ENCODE results near the gene MPP3. TPM values are rescaled to one million over a fixed set of nuclear protein-coding genes. Genes with fewer than 3 reads are reported as not detected.

MPP3 gene
- total and polyA plus RNA-seq, 2 donors (not counting 1 experiment from before 2014, with no cell fraction given), result 0.16 TPM; not detected in 1

GRCh38 chr17:43864161-43864984 is 31.4 kb upstream of the MPP3 start:
- POLR2A ChIA-PET, result interaction anchor here (0.7 kb wide), 1 partner anchor 728 kb away, joined by 3 read pairs; no protein-coding TSS in a partner anchor
- Histone ChIP-seq H3K9me3 (ENCODE audit: control extremely low read depth in 1 of 3, control insufficient read depth in 2 of 3, insufficient read depth in 1 of 3, low read length in 2 of 3) (peaks cover 0 to 7% (median 0%) of the 10 kb centered on the region in 3 donors), H3K79me2 (ENCODE audit: control insufficient read depth, insufficient read depth, low read length) (no peaks in the 10 kb centered on the region), H3K27me3 (replicated peaks in 1 of 4; ENCODE audit: control extremely low read depth in 1 of 4, control insufficient read depth in 3 of 4, insufficient read depth in 4 of 4, low read length in 3 of 4) (peaks cover 0 to 10% (median 2%) of the 10 kb centered on the region in 4 experiments), H3K4me1 (ENCODE audit: control insufficient read depth in 2 of 2, insufficient read depth in 2 of 2, low read length in 2 of 2) (no peaks in the 10 kb centered on the region), H2AFZ (ENCODE audit: insufficient read depth, low read depth, low read length, poor library complexity, severe bottlenecking) (no peak overlapping the region), H3K36me3 (replicated peaks in 1 of 2; ENCODE audit: control extremely low read depth in 1 of 2, control insufficient read depth in 1 of 2, extremely low read depth in 1 of 2, insufficient read depth in 2 of 2, low read length in 1 of 2) (no peaks in the 10 kb centered on the region), H4K20me1 (ENCODE audit: control insufficient read depth, insufficient read depth, low read length, poor library complexity, severe bottlenecking) (no peaks in the 10 kb centered on the region), H3K4me2 (replicated peaks; ENCODE audit: low read depth, low read length, poor library complexity, severe bottlenecking) (no peak overlapping the region), H3K4me3 (ENCODE audit: control extremely low read depth in 1 of 5, extremely low read depth in 1 of 5, insufficient read depth in 1 of 5, low read depth in 2 of 5, low read length in 4 of 5) (no peak overlapping the region), H3K27ac (ENCODE audit: low read length in 2 of 2) (no peak overlapping the region), H3K9ac (ENCODE audit: low read length) (no peak overlapping the region)
- Mint-ChIP-seq H3K4me1 (no peaks in the 10 kb centered on the region), H3K27ac (no peak overlapping the region), H3K27me3 (peaks cover 46% of the 10 kb centered on the region), H3K9me3 (ENCODE audit: insufficient read depth) (peaks cover 2% of the 10 kb centered on the region), H3K4me3 (no peak overlapping the region)
- TF ChIP-seq, protein P1, sequence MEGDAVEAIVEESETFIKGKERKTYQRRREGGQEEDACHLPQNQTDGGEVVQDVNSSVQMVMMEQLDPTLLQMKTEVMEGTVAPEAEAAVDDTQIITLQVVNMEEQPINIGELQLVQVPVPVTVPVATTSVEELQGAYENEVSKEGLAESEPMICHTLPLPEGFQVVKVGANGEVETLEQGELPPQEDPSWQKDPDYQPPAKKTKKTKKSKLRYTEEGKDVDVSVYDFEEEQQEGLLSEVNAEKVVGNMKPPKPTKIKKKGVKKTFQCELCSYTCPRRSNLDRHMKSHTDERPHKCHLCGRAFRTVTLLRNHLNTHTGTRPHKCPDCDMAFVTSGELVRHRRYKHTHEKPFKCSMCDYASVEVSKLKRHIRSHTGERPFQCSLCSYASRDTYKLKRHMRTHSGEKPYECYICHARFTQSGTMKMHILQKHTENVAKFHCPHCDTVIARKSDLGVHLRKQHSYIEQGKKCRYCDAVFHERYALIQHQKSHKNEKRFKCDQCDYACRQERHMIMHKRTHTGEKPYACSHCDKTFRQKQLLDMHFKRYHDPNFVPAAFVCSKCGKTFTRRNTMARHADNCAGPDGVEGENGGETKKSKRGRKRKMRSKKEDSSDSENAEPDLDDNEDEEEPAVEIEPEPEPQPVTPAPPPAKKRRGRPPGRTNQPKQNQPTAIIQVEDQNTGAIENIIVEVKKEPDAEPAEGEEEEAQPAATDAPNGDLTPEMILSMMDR (IDR thresholded peaks at IDR 0.05), result no peak
- TF ChIP-seq EZH2 (IDR thresholded peaks at IDR 0.05; ENCODE audit: borderline replicate concordance, insufficient read depth, low read depth, low read length, poor library complexity, severe bottlenecking), result no peak
- intact Hi-C loops (cut with micrococcal nuclease), result no loop called here
- ATAC-seq (ENCODE audit: low read depth), result no peak
- 80% methylated on average over 4 of the region's 4 CpGs for WGBS (ENCODE audit: insufficient coverage)
- DNase-seq, result no peak
- CTCF ChIA-PET, result interaction anchor here (1.1 kb wide), 1 partner anchor 14 kb away, joined by 3 read pairs; no protein-coding TSS in a partner anchor

GRCh38 chr17:43861960-43862359 is 29.0 kb upstream of the MPP3 start:
- ATAC-seq (ENCODE audit: low read depth) (no peak), DNase-seq (no peak)
- H2AFZ ChIP-seq (ENCODE audit: insufficient read depth, low read depth, low read length, poor library complexity, severe bottlenecking), result no peak overlapping the region
- Mint-ChIP-seq H3K9me3 (ENCODE audit: insufficient read depth) (no peaks in the 10 kb centered on the region), H3K27ac (no peak overlapping the region), H3K4me3 (no peak overlapping the region), H3K27me3 (peaks cover 34% of the 10 kb centered on the region), H3K4me1 (no peaks in the 10 kb centered on the region)
- H3K27me3 ChIP-seq (replicated peaks in 1 of 4; ENCODE audit: control extremely low read depth in 1 of 4, control insufficient read depth in 3 of 4, insufficient read depth in 4 of 4, low read length in 3 of 4), result peaks cover 0 to 17% (median 2%) of the 10 kb centered on the region in 4 experiments
- H3K36me3 ChIP-seq (replicated peaks in 1 of 2; ENCODE audit: control extremely low read depth in 1 of 2, control insufficient read depth in 1 of 2, extremely low read depth in 1 of 2, insufficient read depth in 2 of 2, low read length in 1 of 2), result no peaks in the 10 kb centered on the region
- TF ChIP-seq, protein P1 (IDR thresholded peaks at IDR 0.05), result no peak
- TF ChIP-seq EZH2 (IDR thresholded peaks at IDR 0.05; ENCODE audit: borderline replicate concordance, insufficient read depth, low read depth, low read length, poor library complexity, severe bottlenecking), result no peak
- WGBS (ENCODE audit: insufficient coverage), result 89% methylated on average over 6 of the region's 9 CpGs
- no peaks in the 10 kb centered on the region for H4K20me1 ChIP-seq (ENCODE audit: control insufficient read depth, insufficient read depth, low read length, poor library complexity, severe bottlenecking)
- POLR2A ChIA-PET, result no interaction called here
- peaks cover 0 to 9% (median 0%) of the 10 kb centered on the region in 3 donors for H3K9me3 ChIP-seq (ENCODE audit: control extremely low read depth in 1 of 3, control insufficient read depth in 2 of 3, insufficient read depth in 1 of 3, low read length in 2 of 3)
- H3K27ac ChIP-seq (ENCODE audit: low read length in 2 of 2), result no peak overlapping the region
- CTCF ChIA-PET, result interaction anchor here (0.9 kb wide), 1 partner anchor 17 kb away, joined by 3 read pairs; no protein-coding TSS in a partner anchor
- H3K9ac ChIP-seq (ENCODE audit: low read length), result no peak overlapping the region
- no peaks in the 10 kb centered on the region for H3K79me2 ChIP-seq (ENCODE audit: control insufficient read depth, insufficient read depth, low read length)
- no peak overlapping the region for H3K4me3 ChIP-seq (ENCODE audit: control extremely low read depth in 1 of 5, extremely low read depth in 1 of 5, insufficient read depth in 1 of 5, low read depth in 2 of 5, low read length in 4 of 5)
- intact Hi-C loops (cut with micrococcal nuclease), result no loop called here
- H3K4me2 ChIP-seq (replicated peaks; ENCODE audit: low read depth, low read length, poor library complexity, severe bottlenecking), result no peak overlapping the region
- no peaks in the 10 kb centered on the region for H3K4me1 ChIP-seq (ENCODE audit: control insufficient read depth in 2 of 2, insufficient read depth in 2 of 2, low read length in 2 of 2)
